Measurements from ENCODE around the gene ZW10.

The ZW10 gene

DNA sequence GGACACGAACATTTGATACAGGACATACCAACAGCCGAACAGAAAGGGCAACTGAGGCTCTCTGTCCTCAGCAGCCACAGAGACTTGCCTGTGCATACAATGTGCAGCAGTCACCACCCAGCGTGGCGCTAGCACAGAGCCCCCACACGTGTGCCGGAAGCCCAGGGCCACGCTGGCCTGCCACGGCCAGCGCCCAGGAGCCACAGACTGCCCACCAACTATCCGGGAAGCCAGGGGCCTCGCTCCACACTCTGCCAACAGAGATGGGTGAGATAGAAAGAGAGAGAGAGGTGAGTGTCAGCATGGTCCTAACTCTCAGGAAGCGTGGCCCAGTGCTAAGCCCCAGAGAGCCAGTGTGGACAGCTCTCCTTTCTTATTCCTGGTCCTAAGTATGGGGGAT is 79.1 kb downstream of the ZW10 start:
- no peak for DNase-seq

DNA sequence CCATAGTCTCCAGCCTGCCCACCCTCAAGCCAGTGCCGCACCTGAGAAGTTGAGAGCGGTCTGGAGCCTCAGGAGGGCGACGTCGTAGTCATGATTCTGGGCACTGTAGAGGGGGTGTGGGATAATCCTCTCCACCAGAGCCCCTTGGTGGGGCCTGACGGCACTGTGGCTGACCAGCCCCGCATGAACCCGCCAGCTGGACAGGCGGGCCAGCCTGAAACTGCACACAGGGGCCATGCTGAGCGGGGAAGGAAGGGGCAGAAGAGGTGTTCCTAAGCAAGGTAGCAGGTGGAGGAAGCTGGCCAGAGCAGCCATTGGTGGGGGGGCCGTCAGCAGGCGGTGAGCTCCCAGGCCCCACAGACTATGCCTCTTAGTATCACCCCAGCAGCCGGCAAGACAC is 80.5 kb downstream of the ZW10 start:
- no peak for DNase-seq

- DNase-seq = no peak
Measured at GRCh38 chr11:113690619-113691569, 82.6 kb downstream of the ZW10 start.

DNA sequence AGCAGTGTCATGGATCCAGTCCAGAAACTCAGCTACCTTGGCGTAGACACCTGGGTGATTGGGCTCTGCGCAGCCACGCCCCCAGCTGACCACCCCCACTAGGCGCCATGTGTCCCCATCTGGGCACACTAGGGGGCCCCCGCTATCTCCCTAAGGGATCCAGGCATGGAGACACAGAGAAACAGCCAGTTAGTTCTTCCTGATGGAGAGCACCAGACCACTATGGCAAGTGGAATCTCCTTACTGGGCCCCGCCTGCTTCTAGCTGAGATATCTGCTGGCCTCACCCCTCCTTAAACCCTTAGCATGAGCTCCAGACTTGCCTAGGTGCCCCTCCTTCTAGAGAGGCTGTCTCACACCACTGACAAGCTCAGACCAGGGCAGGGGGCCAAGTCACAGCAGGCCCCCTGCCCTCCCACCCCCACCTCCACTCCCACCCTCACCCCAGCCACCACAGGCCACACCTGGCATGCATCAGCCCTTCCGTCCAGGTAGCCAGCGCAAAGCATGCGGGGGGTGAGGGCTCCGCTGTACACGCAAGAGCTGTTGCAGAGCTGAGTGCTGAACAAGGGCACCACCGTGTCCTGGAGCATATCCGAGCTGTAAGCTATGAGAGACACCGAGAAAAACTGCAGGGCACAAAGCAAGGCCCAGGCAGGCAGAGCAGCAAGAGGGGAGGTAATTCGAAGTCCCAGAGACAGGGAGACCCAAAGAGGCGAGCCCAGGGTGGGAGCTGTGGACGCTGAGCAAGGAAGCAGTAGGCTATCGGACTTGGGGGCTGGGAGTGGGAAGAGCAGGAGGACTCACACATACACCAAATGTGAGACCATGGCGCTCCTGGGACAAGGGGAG is 83.5 kb downstream of the ZW10 start:
- DNase-seq = no peak

GRCh38 chr11:113685654-113686359 is 87.7 kb downstream of the ZW10 start:
- DNase-seq = no peak

DNA sequence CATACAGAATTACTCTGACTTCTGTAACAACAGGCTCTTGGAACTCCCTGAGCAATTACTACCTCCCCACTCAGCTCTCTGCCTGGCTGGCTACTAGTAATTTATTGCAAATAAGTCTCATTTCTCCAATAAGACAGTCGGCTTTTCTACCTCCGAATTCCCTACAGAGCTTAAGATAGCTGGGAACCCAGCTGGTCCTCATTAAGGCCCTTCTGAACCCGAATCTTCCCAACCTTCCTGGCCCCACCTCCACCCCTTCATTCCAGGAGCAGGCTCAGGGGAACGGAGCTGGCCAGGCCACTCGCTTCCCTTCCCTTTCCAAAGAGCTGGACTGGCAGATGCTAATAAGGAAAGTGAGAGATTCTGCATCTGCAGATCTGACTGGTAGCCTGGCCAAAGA is 89.0 kb downstream of the ZW10 start:
- DNase-seq = no peak

DNA sequence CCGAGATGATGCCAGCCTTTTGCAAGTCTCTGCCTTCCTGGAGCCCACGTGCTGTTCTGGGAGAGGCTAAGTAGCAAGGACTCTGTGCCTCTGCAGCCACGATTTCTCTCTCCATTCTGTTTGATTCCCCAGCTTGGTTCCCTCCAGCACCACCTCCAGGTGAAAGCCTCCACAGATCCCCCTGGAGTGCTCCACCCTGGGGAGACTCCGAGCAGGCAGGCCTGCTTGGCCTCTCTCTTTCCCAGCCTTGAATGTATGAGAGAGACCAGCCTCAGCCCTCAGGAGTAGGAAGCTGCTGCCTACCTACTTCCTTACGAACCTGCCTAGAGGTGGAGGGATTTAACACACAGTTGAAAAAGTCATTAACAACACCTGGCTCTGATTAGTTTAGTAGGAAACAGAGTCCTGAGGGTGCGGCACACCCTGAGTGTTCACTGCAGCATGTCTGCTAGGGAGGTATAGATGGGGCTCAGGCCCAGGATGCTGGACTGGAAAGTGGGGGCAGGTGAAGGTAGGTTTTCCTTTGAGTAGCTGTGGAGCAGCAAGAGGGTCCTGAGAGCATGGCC is 89.9 kb downstream of the ZW10 start:
- no peak for DNase-seq

All from NCI-H1417 treated with DMSO at 0.1 percent for 48 hours (cell line).